ENCODE measurements around the gene DENND4A. TPM values are rescaled to one million over a fixed set of nuclear protein-coding genes. Genes with fewer than 3 reads are reported as not detected.

DENND4A gene
- total and polyA plus RNA-seq, 4 donors = 7.0 to 52.8 (median 17.4) TPM

GRCh38 chr15:65827065-65827464, 35.0 kb upstream of the DENND4A start:
- 32 to 58% methylated on average over 3 of the region's 3 CpGs for WGBS, 2 donors
- Histone ChIP-seq H3K27me3 (ENCODE audit: control insufficient read depth in 3 of 3, insufficient read depth in 3 of 3, low read length in 2 of 3) (no peaks in the 10 kb centered on the region), H3K4me1 (ENCODE audit: control insufficient read depth in 5 of 5, insufficient read depth in 5 of 5, low read length in 5 of 5) (peaks cover 0 to 5% (median 0%) of the 10 kb centered on the region in 5 donors), H3K36me3 (ENCODE audit: control insufficient read depth in 4 of 4, insufficient read depth in 4 of 4, low read length in 4 of 4) (no peaks in the 10 kb centered on the region), H3K4me3 (no peak overlapping the region), H3K9ac (ENCODE audit: insufficient read depth in 1 of 2, low read length in 2 of 2) (no peak overlapping the region), H3K27ac (ENCODE audit: low read depth in 1 of 2, low read length in 1 of 2) (no peak overlapping the region), H3K9me3 (ENCODE audit: control insufficient read depth in 4 of 4, insufficient read depth in 3 of 4, low read length in 3 of 4) (no peaks in the 10 kb centered on the region)
- no peak for TF ChIP-seq CTCF (IDR thresholded peaks at IDR 0.05; ENCODE audit: control extremely low read depth, extremely low read depth)
- ATAC-seq (ENCODE audit: insufficient read depth, low FRiP score) (no peak), DNase-seq (no peak)

- H3K4me1 ChIP-seq (ENCODE audit: control insufficient read depth in 5 of 5, insufficient read depth in 5 of 5, low read length in 5 of 5) = peaks cover 0 to 5% (median 0%) of the 10 kb centered on the region in 5 donors
- no peaks in the 10 kb centered on the region for H3K27me3 ChIP-seq (ENCODE audit: control insufficient read depth in 3 of 3, insufficient read depth in 3 of 3, low read length in 2 of 3)
- WGBS, 2 donors = 50 to 56% methylated on average over 5 of the region's 5 CpGs
- no peak for TF ChIP-seq CTCF (IDR thresholded peaks at IDR 0.05; ENCODE audit: control extremely low read depth, extremely low read depth)
- ATAC-seq (ENCODE audit: insufficient read depth, low FRiP score) = peak; percentile 17
- H3K9me3 ChIP-seq (ENCODE audit: control insufficient read depth in 4 of 4, insufficient read depth in 3 of 4, low read length in 3 of 4) = no peaks in the 10 kb centered on the region
- no peak overlapping the region for H3K4me3 ChIP-seq
- H3K27ac ChIP-seq (ENCODE audit: low read depth in 1 of 2, low read length in 1 of 2) = no peak overlapping the region
- DNase-seq = no peak
- no peaks in the 10 kb centered on the region for H3K36me3 ChIP-seq (ENCODE audit: control insufficient read depth in 4 of 4, insufficient read depth in 4 of 4, low read length in 4 of 4)
- H3K9ac ChIP-seq (ENCODE audit: insufficient read depth in 1 of 2, low read length in 2 of 2) = no peak overlapping the region
Measured at GRCh38 chr15:65824941-65825544, 33.0 kb upstream of the DENND4A start.

GRCh38 chr15:65824031-65824743, 32.1 kb upstream of the DENND4A start:
- peak; percentile 46 for TF ChIP-seq CTCF (IDR thresholded peaks at IDR 0.05; ENCODE audit: control extremely low read depth, extremely low read depth)
- Histone ChIP-seq H3K27me3 (ENCODE audit: control insufficient read depth in 3 of 3, insufficient read depth in 3 of 3, low read length in 2 of 3) (no peaks in the 10 kb centered on the region), H3K36me3 (ENCODE audit: control insufficient read depth in 4 of 4, insufficient read depth in 4 of 4, low read length in 4 of 4) (no peaks in the 10 kb centered on the region), H3K27ac (ENCODE audit: low read depth in 1 of 2, low read length in 1 of 2) (no peak overlapping the region), H3K9ac (ENCODE audit: insufficient read depth in 1 of 2, low read length in 2 of 2) (no peak overlapping the region), H3K9me3 (ENCODE audit: control insufficient read depth in 4 of 4, insufficient read depth in 3 of 4, low read length in 3 of 4) (no peaks in the 10 kb centered on the region), H3K4me3 (no peak overlapping the region), H3K4me1 (ENCODE audit: control insufficient read depth in 5 of 5, insufficient read depth in 5 of 5, low read length in 5 of 5) (peaks cover 0 to 5% (median 0%) of the 10 kb centered on the region in 5 donors)
- ATAC-seq (ENCODE audit: insufficient read depth, low FRiP score) (peak; percentile 75), DNase-seq (peak; percentile 55 to 76 (median 71))
- 68 to 69% methylated on average over 7 of the region's 7 CpGs for WGBS, 2 donors

Data from lung (tissue), 12 donors.